ENCODE results near the gene RAD51AP2. TPM values are rescaled to one million over a fixed set of nuclear protein-coding genes. Genes with fewer than 3 reads are reported as not detected.

The RAD51AP2 gene
- total RNA-seq, 1 donor from 2014 or later, result 0.04 TPM

DNA sequence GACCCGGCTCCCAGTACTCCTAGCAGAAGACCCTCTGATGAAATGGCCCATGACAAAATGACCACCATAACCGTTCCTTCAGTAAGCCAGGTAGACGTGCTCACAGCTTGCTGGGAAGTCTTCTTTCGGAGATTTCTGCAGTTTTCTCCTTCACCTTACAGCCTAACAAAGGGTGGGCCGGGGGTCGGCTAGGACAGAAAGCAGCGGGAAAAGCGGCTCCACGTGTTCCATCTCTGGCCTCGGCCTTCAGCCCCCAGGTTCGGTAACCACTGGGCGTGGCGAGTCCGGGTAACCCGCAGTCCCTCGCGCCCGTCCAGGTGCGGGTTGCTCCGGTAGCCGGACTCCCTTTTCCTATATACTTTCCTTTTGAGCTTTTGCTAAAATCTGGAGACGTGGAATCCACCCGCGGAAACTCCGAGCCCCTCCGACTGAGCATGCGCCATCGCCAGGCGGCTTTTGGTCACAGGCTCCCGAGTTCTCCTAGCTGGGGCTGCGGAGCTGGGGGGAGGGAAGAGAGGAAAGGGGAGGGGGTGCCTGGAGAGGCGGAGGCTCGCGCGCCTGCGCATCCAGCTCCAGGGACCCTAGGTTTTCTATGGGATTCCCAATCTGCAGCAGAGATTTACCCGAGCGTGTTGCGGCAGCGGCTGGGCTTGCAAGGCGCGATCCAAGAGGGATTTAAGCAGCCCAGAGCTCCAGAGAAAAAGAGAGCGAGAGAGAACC is 22.0 kb upstream of the RAD51AP2 start, which contains the start of gene VSNL1:
Gene VSNL1 (plus strand): TSS at position 604 of the 720 bp plus-strand sequence. CDS start 51,379 bp downstream, outside the sequence.
- peak; percentile 49 for DNase-seq (ENCODE audit: low read depth)
- H3K36me3 ChIP-seq (ENCODE audit: control insufficient read depth, insufficient read depth, low read length), result no peaks in the 10 kb centered on the region
- H3K4me3 ChIP-seq (ENCODE audit: low read depth, low read length), result peak within 1 kb of the TSS; percentile 64
- TF ChIP-seq, protein P1, sequence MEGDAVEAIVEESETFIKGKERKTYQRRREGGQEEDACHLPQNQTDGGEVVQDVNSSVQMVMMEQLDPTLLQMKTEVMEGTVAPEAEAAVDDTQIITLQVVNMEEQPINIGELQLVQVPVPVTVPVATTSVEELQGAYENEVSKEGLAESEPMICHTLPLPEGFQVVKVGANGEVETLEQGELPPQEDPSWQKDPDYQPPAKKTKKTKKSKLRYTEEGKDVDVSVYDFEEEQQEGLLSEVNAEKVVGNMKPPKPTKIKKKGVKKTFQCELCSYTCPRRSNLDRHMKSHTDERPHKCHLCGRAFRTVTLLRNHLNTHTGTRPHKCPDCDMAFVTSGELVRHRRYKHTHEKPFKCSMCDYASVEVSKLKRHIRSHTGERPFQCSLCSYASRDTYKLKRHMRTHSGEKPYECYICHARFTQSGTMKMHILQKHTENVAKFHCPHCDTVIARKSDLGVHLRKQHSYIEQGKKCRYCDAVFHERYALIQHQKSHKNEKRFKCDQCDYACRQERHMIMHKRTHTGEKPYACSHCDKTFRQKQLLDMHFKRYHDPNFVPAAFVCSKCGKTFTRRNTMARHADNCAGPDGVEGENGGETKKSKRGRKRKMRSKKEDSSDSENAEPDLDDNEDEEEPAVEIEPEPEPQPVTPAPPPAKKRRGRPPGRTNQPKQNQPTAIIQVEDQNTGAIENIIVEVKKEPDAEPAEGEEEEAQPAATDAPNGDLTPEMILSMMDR (IDR thresholded peaks at IDR 0.05; ENCODE audit: insufficient read depth, low read length, poor library complexity, severe bottlenecking), result no peak
- peaks cover 5% of the 10 kb centered on the region for H3K27me3 ChIP-seq (ENCODE audit: control insufficient read depth, insufficient read depth, low read length)

DNA sequence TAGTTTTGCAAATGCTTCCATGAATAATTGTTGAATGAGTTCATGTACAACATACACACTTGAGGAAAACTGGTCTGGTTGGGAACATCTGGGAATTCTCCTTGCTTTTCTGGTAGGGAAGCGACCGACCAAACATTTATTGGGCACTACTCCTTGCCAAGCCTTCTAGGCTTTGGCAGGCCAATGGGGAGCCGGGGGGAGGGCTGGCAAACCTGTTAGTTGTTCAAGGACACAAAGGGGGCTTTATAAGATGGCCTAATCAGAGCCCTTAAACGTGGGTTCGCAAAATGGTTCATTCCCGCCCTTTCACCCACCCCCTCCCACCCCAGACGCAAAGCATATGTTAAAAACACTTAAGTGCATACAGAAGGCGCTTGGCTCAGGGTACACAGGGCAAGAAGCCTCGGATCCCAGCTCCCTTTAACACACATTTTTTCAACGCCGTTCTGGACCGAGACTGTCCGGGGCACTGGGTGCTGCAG is 21.4 kb upstream of the RAD51AP2 start:
- peak overlapping the region; percentile 64 for H3K4me3 ChIP-seq (ENCODE audit: low read depth, low read length)
- H3K27me3 ChIP-seq (ENCODE audit: control insufficient read depth, insufficient read depth, low read length), result peaks cover 5% of the 10 kb centered on the region
- TF ChIP-seq, protein P1 (IDR thresholded peaks at IDR 0.05; ENCODE audit: insufficient read depth, low read length, poor library complexity, severe bottlenecking), result no peak
- H3K36me3 ChIP-seq (ENCODE audit: control insufficient read depth, insufficient read depth, low read length), result no peaks in the 10 kb centered on the region
- DNase-seq (ENCODE audit: low read depth), result no peak

DNA sequence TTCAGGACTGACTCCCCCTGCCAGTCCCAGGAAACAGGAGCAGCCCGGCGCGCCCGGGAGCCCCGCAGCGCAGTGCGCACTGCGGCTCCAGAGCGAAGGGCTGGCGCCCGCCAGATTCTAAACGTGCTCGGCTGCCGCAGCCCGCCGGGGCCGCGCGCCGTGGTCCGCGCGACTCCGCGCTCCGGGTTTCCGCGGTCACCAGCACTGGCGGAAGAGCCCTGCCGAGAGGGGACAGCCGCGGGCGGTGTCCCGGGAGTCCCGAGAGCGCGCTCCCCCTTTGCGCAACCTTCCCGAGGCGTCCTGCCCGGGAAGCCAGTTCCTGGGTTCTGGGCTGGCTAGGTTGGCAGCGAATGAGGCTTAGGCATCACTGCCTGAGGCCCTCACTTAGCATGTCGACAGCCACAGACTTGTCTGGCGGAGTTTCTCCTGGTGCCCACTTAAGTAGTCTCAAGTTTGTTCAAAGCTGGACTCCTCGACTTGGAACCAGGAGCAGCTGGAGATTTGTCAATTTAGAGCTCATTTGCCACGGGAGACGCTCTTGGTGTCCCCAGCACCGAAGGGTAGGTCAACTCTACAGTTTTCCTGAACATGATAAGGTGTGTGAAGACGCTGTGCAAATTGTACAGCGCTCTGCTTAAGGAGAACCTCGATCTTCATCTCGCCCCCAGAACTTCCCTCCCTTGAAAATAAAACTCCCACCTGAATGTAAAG is 20.8 kb upstream of the RAD51AP2 start:
- no peak for DNase-seq (ENCODE audit: low read depth)
- H3K27me3 ChIP-seq (ENCODE audit: control insufficient read depth, insufficient read depth, low read length), result peaks cover 5% of the 10 kb centered on the region
- TF ChIP-seq, protein P1 (IDR thresholded peaks at IDR 0.05; ENCODE audit: insufficient read depth, low read length, poor library complexity, severe bottlenecking), result no peak
- peak overlapping the region; percentile 64 for H3K4me3 ChIP-seq (ENCODE audit: low read depth, low read length)
- H3K36me3 ChIP-seq (ENCODE audit: control insufficient read depth, insufficient read depth, low read length), result no peaks in the 10 kb centered on the region

DNA sequence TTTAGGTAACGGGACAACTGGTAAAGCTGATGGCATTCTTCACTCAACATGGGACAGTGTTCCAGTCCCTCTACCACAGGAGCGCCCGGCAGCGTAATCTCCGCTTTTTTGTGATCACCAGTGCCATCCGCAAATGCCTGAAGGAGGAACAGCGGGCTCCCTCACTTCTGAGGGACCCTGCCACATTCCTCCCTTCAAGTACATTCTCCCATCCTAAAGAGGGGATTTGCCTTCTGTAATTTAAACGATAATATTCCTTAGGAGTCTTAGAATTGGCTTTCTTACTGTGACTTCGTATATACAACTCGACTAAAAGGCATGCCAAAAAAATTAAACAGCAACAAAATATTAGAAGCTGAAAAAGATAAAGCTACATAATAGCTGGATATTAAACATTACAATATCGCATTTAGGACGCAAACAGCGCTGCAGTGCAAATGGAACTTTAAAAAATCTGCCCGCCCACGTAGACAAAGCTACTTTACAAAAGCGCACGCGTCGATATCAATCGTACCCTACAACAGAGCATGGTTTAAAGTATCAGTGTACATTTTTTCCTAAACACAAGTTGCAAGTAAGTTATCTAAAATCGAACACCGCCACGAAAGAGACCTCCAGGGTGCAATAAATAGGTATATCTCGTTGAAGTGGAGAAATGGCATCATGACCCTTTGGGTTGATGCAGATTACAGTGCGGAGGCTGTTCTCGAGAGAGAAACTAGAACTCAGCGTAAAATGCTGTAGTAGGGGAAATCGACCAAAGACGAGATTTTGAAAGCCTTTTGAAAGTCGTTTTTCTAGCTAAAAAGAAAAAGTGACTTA is 20.0 kb upstream of the RAD51AP2 start:
- Histone ChIP-seq H3K4me3 (ENCODE audit: low read depth, low read length) (peak overlapping the region; percentile 64), H3K36me3 (ENCODE audit: control insufficient read depth, insufficient read depth, low read length) (no peaks in the 10 kb centered on the region), H3K27me3 (ENCODE audit: control insufficient read depth, insufficient read depth, low read length) (peaks cover 5% of the 10 kb centered on the region)
- no peak for DNase-seq (ENCODE audit: low read depth)
- TF ChIP-seq, protein P1 (IDR thresholded peaks at IDR 0.05; ENCODE audit: insufficient read depth, low read length, poor library complexity, severe bottlenecking), result no peak

DNA sequence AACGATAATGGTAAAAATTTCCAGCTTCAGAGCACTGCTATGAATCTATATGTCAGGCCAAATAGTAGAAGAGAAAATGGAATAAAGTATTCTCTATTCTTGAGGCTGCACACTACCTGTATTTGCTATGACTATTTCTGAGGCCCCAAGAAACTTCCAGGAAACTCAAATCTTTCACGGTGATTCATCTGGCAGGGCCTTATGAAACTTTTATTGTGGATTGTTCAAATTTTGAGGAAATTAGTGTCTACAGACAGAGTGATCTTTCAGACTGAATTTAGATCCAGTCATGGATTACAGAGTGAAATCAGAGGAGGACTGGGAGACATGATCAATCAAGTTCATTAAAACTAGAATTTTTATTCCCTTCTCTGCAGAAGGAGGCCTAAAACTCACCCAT is 18.2 kb upstream of the RAD51AP2 start:
- no peaks in the 10 kb centered on the region for H3K36me3 ChIP-seq (ENCODE audit: control insufficient read depth, insufficient read depth, low read length)
- no peak for DNase-seq (ENCODE audit: low read depth)
- peaks cover 2% of the 10 kb centered on the region for H3K27me3 ChIP-seq (ENCODE audit: control insufficient read depth, insufficient read depth, low read length)
- H3K4me3 ChIP-seq (ENCODE audit: low read depth, low read length), result no peak overlapping the region
- TF ChIP-seq, protein P1 (IDR thresholded peaks at IDR 0.05; ENCODE audit: insufficient read depth, low read length, poor library complexity, severe bottlenecking), result no peak

Measured in kidney epithelial cell (primary cell).